ENCODE data around the gene AIFM2. TPM values are rescaled to one million over a fixed set of nuclear protein-coding genes. Genes with fewer than 3 reads are reported as not detected.

The AIFM2 gene
- total and polyA plus RNA-seq, 4 experiments from 2014 or later: 0.68 to 5.8 (median 3.7) TPM

GRCh38 chr10:70169649-70170364, 37.2 kb upstream of the AIFM2 start:
- Mint-ChIP-seq H3K4me3 (peak overlapping the region; percentile 90 to 97 (median 94)), H3K36me3 (peaks cover 11 to 36% of the 10 kb centered on the region in 2 donors), H3K4me1 (peaks cover 39 to 85% (median 54%) of the 10 kb centered on the region in 4 donors), H3K27ac (peak overlapping the region; percentile 90 to 99 (median 96)), H3K27me3 (no peaks in the 10 kb centered on the region), H3K9me3 (peaks cover 0 to 4% (median 0%) of the 10 kb centered on the region in 8 donors)
- ChIA-PET POLR2A (ENCODE audit: partially characterized antibody) (interaction anchor here (0.5 to 6.1 kb wide), 17 partner anchors 8 to 850 kb away, joined by 3 to 119 read pairs (median 6); partner anchors contain the start of genes EIF4EBP2, PPA1 and TYSND1), CTCF (ENCODE audit: partially characterized antibody) (interaction anchor here (1.3 to 7.1 kb wide), 2 partner anchors 22 to 52 kb away, joined by 3 to 106 read pairs; partner anchors contain the start of gene TYSND1)
- Histone ChIP-seq H3K27me3 (ENCODE audit: insufficient read depth, low read length) (no peaks in the 10 kb centered on the region), H3K4me3 (ENCODE audit: low read length in 2 of 2) (peak overlapping the region; percentile 73 to 95), H3K27ac (ENCODE audit: low read depth, low read length) (peak overlapping the region; percentile 93), H3K36me3 (ENCODE audit: insufficient read depth, low read length) (peaks cover 13% of the 10 kb centered on the region), H3K4me1 (ENCODE audit: insufficient read depth, low read length) (peaks cover 76% of the 10 kb centered on the region), H3K9me3 (ENCODE audit: control insufficient read depth in 1 of 2, low read length in 2 of 2) (no peaks in the 10 kb centered on the region)
- DNase-seq: peak in 1 of 5 donors; percentile 38
- intact Hi-C loops (cut with micrococcal nuclease): loop anchor here (1.0 to 2.0 kb wide), 5 partner anchors 9 to 234 kb away; partner anchors contain the start of genes EIF4EBP2, PPA1 and TYSND1

DNA sequence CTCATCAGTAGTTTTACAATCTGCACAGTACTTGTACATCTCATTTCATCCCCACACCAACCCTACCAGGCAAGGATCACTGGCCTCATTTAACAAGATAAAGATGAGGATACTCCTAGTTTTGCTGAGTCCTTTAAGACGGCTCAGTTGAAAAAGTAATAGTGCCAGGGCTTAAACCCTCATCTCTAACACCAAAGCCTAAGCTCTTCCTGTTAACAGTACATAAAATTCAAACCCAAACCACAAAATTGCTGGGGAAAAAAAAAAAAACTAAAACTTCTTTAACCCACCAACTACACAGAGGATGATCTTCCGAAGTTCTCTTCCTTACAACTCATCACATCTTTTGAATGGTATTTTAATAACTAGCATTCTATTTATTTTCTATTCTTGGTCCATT, 36.4 kb upstream of the AIFM2 start:
- H3K4me1 ChIP-seq (ENCODE audit: insufficient read depth, low read length): peaks cover 76% of the 10 kb centered on the region
- H3K36me3 Mint-ChIP-seq: peaks cover 11 to 39% of the 10 kb centered on the region in 2 donors

GRCh38 chr10:70167246-70167645, 34.6 kb upstream of the AIFM2 start:
- H3K27me3 ChIP-seq (ENCODE audit: insufficient read depth, low read length): no peaks in the 10 kb centered on the region
- ChIA-PET POLR2A (ENCODE audit: partially characterized antibody) (interaction anchor here (0.7 to 6.1 kb wide), 2 partner anchors 10 to 22 kb away, joined by 4 to 119 read pairs; partner anchors contain the start of gene TYSND1), CTCF (ENCODE audit: partially characterized antibody) (interaction anchor here (1.1 to 7.1 kb wide), 4 partner anchors 11 to 83 kb away, joined by 3 to 106 read pairs (median 3); partner anchors contain the start of gene TYSND1)
- intact Hi-C loops (cut with micrococcal nuclease): no loop called here
- Mint-ChIP-seq H3K4me3 (peak overlapping the region; percentile 7 to 71 (median 54)), H3K4me1 (peaks cover 45 to 93% (median 61%) of the 10 kb centered on the region in 4 donors), H3K27me3 (no peaks in the 10 kb centered on the region), H3K27ac (peak overlapping the region; percentile 23 to 90 (median 69)), H3K9me3 (peaks cover 0 to 4% (median 0%) of the 10 kb centered on the region in 8 donors), H3K36me3 (peaks cover 21 to 49% of the 10 kb centered on the region in 2 donors)
- no peaks in the 10 kb centered on the region for H3K9me3 ChIP-seq (ENCODE audit: control insufficient read depth in 1 of 2, low read length in 2 of 2)
- H3K36me3 ChIP-seq (ENCODE audit: insufficient read depth, low read length): peaks cover 13% of the 10 kb centered on the region
- peaks cover 83% of the 10 kb centered on the region for H3K4me1 ChIP-seq (ENCODE audit: insufficient read depth, low read length)
- no peak overlapping the region for H3K27ac ChIP-seq (ENCODE audit: low read depth, low read length)
- no peak overlapping the region for H3K4me3 ChIP-seq (ENCODE audit: low read length in 2 of 2)
- no peak for DNase-seq

More for the DNA sequence above, 36.4 kb upstream of the AIFM2 start:
- peak overlapping the region; percentile 93 for H3K27ac ChIP-seq (ENCODE audit: low read depth, low read length)
- peak overlapping the region; percentile 73 to 95 for H3K4me3 ChIP-seq (ENCODE audit: low read length in 2 of 2)
- peaks cover 38 to 85% (median 51%) of the 10 kb centered on the region in 4 donors for H3K4me1 Mint-ChIP-seq
- DNase-seq: peak in 3 of 5 donors; percentile 59 to 79 (median 68)
- no peaks in the 10 kb centered on the region for H3K9me3 ChIP-seq (ENCODE audit: control insufficient read depth in 1 of 2, low read length in 2 of 2)
- H3K4me3 Mint-ChIP-seq: peak overlapping the region; percentile 90 to 97 (median 94)
- H3K9me3 Mint-ChIP-seq: peaks cover 0 to 4% (median 0%) of the 10 kb centered on the region in 8 donors
- H3K27me3 ChIP-seq (ENCODE audit: insufficient read depth, low read length): no peaks in the 10 kb centered on the region
- no peaks in the 10 kb centered on the region for H3K27me3 Mint-ChIP-seq
- H3K27ac Mint-ChIP-seq: peak overlapping the region; percentile 90 to 99 (median 96)
- H3K36me3 ChIP-seq (ENCODE audit: insufficient read depth, low read length): peaks cover 13% of the 10 kb centered on the region
- CTCF ChIA-PET (ENCODE audit: partially characterized antibody): interaction anchor here (7.1 kb wide), 1 partner anchor 21 kb away, joined by 106 read pairs; the partner anchor contains the start of gene TYSND1
- POLR2A ChIA-PET (ENCODE audit: partially characterized antibody): interaction anchor here (1.5 to 6.1 kb wide), 6 partner anchors 8 to 234 kb away, joined by 3 to 119 read pairs (median 10); partner anchors contain the start of genes EIF4EBP2 and TYSND1
- intact Hi-C loops (cut with micrococcal nuclease): loop anchor here (1.0 kb wide), 2 partner anchors 8 to 235 kb away; partner anchors contain the start of gene EIF4EBP2

GRCh38 chr10:70166394-70166793, 33.8 kb upstream of the AIFM2 start:
- intact Hi-C loops (cut with micrococcal nuclease): no loop called here
- H3K27me3 Mint-ChIP-seq: no peaks in the 10 kb centered on the region

GRCh38 chr10:70164163-70164562, 31.5 kb upstream of the AIFM2 start:
- CTCF ChIA-PET (ENCODE audit: partially characterized antibody): no interaction called here
- Histone ChIP-seq H3K27me3 (ENCODE audit: insufficient read depth, low read length) (no peaks in the 10 kb centered on the region), H3K4me3 (ENCODE audit: low read length in 2 of 2) (no peak overlapping the region), H3K36me3 (ENCODE audit: insufficient read depth, low read length) (peaks cover 35% of the 10 kb centered on the region), H3K4me1 (ENCODE audit: insufficient read depth, low read length) (peaks cover 83% of the 10 kb centered on the region), H3K9me3 (ENCODE audit: control insufficient read depth in 1 of 2, low read length in 2 of 2) (no peaks in the 10 kb centered on the region), H3K27ac (ENCODE audit: low read depth, low read length) (peak overlapping the region; percentile 12)
- no peaks in the 10 kb centered on the region for H3K9me3 Mint-ChIP-seq
- POLR2A ChIA-PET (ENCODE audit: partially characterized antibody): no interaction called here
- H3K36me3 Mint-ChIP-seq: peaks cover 41 to 61% of the 10 kb centered on the region in 2 donors
- intact Hi-C loops (cut with micrococcal nuclease): no loop called here
- peaks cover 56 to 89% (median 71%) of the 10 kb centered on the region in 4 donors for H3K4me1 Mint-ChIP-seq
- H3K27me3 Mint-ChIP-seq: no peaks in the 10 kb centered on the region
- peak overlapping the region; percentile 21 to 83 (median 64) for H3K4me3 Mint-ChIP-seq
- H3K27ac Mint-ChIP-seq: peak overlapping the region in 6 of 7 donors; percentile 44 to 74 (median 60)
- DNase-seq: no peak

More at GRCh38 chr10:70166394-70166793, 33.8 kb upstream of the AIFM2 start:
- Histone ChIP-seq H3K9me3 (ENCODE audit: control insufficient read depth in 1 of 2, low read length in 2 of 2) (no peaks in the 10 kb centered on the region), H3K4me3 (ENCODE audit: low read length in 2 of 2) (no peak overlapping the region), H3K36me3 (ENCODE audit: insufficient read depth, low read length) (peaks cover 15% of the 10 kb centered on the region), H3K27me3 (ENCODE audit: insufficient read depth, low read length) (no peaks in the 10 kb centered on the region), H3K27ac (ENCODE audit: low read depth, low read length) (no peak overlapping the region), H3K4me1 (ENCODE audit: insufficient read depth, low read length) (peaks cover 89% of the 10 kb centered on the region)
- CTCF ChIA-PET (ENCODE audit: partially characterized antibody): interaction anchor here (1.6 to 7.1 kb wide), 2 partner anchors 18 to 82 kb away, joined by 3 to 106 read pairs; partner anchors contain the start of gene TYSND1
- H3K4me1 Mint-ChIP-seq: peaks cover 53 to 98% (median 68%) of the 10 kb centered on the region in 4 donors
- H3K36me3 Mint-ChIP-seq: peaks cover 27 to 54% of the 10 kb centered on the region in 2 donors
- H3K9me3 Mint-ChIP-seq: peaks cover 0 to 4% (median 0%) of the 10 kb centered on the region in 8 donors
- POLR2A ChIA-PET (ENCODE audit: partially characterized antibody): interaction anchor here (6.1 kb wide), 1 partner anchor 21 kb away, joined by 119 read pairs; the partner anchor contains the start of gene TYSND1
- no peak for DNase-seq
- peak overlapping the region in 4 of 7 donors; percentile 29 to 90 (median 52) for H3K27ac Mint-ChIP-seq
- H3K4me3 Mint-ChIP-seq: peak overlapping the region in 3 of 8 donors; percentile 12 to 67 (median 46)

- POLR2A ChIA-PET (ENCODE audit: partially characterized antibody): interaction anchor here (1.0 to 3.2 kb wide), 2 partner anchors 13 to 18 kb away, joined by 3 to 28 read pairs; partner anchors contain the start of gene TYSND1
Measured at GRCh38 chr10:70163448-70163847, 30.8 kb upstream of the AIFM2 start.

More at GRCh38 chr10:70163448-70163847, 30.8 kb upstream of the AIFM2 start:
- peaks cover 36% of the 10 kb centered on the region for H3K36me3 ChIP-seq (ENCODE audit: insufficient read depth, low read length)
- H3K27me3 Mint-ChIP-seq: no peaks in the 10 kb centered on the region
- H3K27ac ChIP-seq (ENCODE audit: low read depth, low read length): peak overlapping the region; percentile 12
- CTCF ChIA-PET (ENCODE audit: partially characterized antibody): interaction anchor here (1.0 to 2.2 kb wide), 3 partner anchors 17 to 60 kb away, joined by 3 to 30 read pairs (median 3); partner anchors contain the start of gene TYSND1
- no peaks in the 10 kb centered on the region for H3K9me3 Mint-ChIP-seq
- no peaks in the 10 kb centered on the region for H3K27me3 ChIP-seq (ENCODE audit: insufficient read depth, low read length)
- H3K4me3 ChIP-seq (ENCODE audit: low read length in 2 of 2): no peak overlapping the region
- H3K4me3 Mint-ChIP-seq: peak overlapping the region in 7 of 8 donors; percentile 11 to 83 (median 76)
- intact Hi-C loops (cut with micrococcal nuclease): no loop called here
- DNase-seq: no peak
- H3K4me1 Mint-ChIP-seq: peaks cover 49 to 82% (median 65%) of the 10 kb centered on the region in 4 donors
- peak overlapping the region in 6 of 7 donors; percentile 31 to 78 (median 68) for H3K27ac Mint-ChIP-seq
- no peaks in the 10 kb centered on the region for H3K9me3 ChIP-seq (ENCODE audit: control insufficient read depth in 1 of 2, low read length in 2 of 2)
- peaks cover 75% of the 10 kb centered on the region for H3K4me1 ChIP-seq (ENCODE audit: insufficient read depth, low read length)
- peaks cover 38 to 60% of the 10 kb centered on the region in 2 donors for H3K36me3 Mint-ChIP-seq

Measured in CD4-positive, alpha-beta memory T cell (primary cell).